Activated T-helper 17 cell treated with anti-CD3 and anti-CD28 coated beads, Interleukin-2, amount 50 U/mL, for 72 hours (primary cell): ENCODE data around the gene MBP. TPM values are rescaled to one million over a fixed set of nuclear protein-coding genes. Genes with fewer than 3 reads are reported as not detected.

Experiments
- total RNA-seq, 2 donors: library from RNA; stranded (reverse); gene quantifications; one replicate each; pipeline ENCODE4 v1.2.3, GENCODE V29; 2022

MBP gene
- total RNA-seq, 2 donors from 2014 or later = 55.7 to 66.5 TPM

Other genes starting within 250 kb of the MBP start
- not detected for gene GALR1, start 117.1 kb upstream of the MBP start, total RNA-seq